ENCODE data around the gene PRDM1. TPM values are rescaled to one million over a fixed set of nuclear protein-coding genes. Genes with fewer than 3 reads are reported as not detected.
"Not testable (repeated sequence)": the region's sequence is repeated elsewhere in the genome, so short reads cannot be mapped to it uniquely, and the experiment has no call there.

Gene PRDM1
- total RNA-seq, 1 experiment from 2014 or later: 2.9 TPM

DNA sequence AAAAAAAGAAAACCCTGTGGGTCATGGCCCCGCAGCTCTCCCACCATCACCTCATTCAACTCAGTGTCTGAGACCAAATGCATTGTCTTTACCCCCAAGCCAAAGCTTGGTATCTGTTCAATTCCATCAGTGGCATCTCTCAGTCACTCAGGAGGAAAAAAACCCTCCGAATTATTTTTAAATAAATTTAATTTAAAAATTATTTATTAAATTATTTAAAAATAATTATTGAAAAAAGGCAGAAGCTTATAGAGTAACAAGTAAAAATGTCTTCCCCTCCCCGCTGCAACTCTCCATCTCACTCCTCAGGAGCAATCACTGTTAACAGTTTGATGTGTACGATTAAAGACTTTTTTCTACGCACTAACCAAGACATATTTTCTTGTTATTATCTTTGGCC, 50.7 kb downstream of the PRDM1 start:
- DNase-seq (ENCODE audit: low read depth): no peak

DNA sequence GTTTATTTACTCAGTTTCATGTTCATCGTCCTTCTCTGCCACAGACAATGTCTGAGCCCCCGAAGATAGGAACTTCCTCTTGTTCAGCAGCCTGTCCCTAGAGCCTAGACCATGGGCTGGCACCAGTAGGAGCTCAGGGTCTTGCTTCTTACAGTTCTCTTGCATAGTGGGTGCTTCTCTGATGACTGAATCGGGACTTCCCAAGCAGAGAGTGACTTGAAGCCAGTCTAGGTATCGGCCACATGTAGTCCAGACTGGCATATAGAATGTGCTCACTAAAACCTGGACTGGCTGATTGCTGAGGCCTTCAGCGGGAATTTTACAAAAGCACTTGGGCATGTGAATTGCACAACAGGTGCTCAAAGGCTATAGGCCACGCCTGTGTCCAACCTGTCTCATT, 52.0 kb downstream of the PRDM1 start:
- no peak for DNase-seq (ENCODE audit: low read depth)

GRCh38 chr6:106141441-106142237, 55.5 kb downstream of the PRDM1 start:
- DNase-seq (ENCODE audit: low read depth): no peak

- DNase-seq (ENCODE audit: low read depth): no peak
Observed at GRCh38 chr6:106142876-106143431, 56.8 kb downstream of the PRDM1 start.

- DNase-seq (ENCODE audit: low read depth): no peak
Observed at GRCh38 chr6:106143665-106144064, 57.5 kb downstream of the PRDM1 start.

GRCh38 chr6:106145144-106145543, 59.0 kb downstream of the PRDM1 start:
- no peak for DNase-seq (ENCODE audit: low read depth)

DNA sequence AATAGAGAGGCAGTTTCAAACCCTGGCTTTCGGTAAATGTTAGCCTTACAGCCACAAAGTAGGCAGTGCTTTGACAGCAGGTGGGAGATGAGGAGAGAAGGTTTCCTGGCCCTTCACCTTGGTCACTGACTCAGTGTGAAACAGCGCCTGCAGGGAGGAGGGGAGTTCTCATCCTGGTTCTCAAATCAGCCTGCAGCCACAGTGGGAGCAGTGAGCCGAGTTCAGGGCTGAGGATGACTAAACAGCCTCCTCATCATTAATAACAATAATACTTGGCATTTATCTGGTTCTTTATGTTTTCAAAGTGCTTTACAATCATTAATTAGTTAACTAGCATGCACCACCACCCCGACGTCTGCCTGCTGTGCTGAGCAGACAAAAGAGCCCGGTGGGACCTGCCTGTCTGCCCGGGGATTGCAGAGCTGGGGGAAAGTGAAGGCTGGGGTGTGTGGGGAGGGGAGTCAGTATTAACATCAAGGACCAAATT, 59.6 kb downstream of the PRDM1 start:
- no peak for DNase-seq (ENCODE audit: low read depth)

DNA sequence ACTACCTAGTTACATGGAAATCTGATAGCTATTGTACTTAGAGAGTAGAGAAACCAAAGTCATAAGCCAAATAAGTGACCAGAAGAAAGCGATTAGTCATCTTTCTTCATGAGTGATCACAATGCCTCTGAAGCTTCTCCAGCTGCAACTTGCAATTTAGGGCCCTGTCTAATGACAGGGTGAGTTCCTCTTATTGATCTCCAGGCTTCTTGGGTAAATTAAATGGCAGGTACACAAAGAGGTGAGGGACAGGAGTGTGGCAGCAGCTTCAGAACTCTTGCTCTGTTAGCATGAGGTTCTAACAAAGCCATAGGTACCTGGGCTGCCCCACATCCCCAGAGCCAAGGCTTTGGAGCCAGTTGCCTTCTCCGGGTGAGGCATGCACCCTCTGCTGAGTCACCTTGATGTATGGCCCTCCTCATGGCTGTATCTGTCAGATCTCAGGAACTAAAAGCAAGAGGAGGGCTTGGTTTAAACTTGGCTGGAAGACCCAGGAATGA, 60.8 kb downstream of the PRDM1 start:
- no peak for DNase-seq (ENCODE audit: low read depth)

- no peak for DNase-seq (ENCODE audit: low read depth)
Observed at GRCh38 chr6:106147476-106147875, 61.3 kb downstream of the PRDM1 start.

GRCh38 chr6:106149472-106150069, 63.4 kb downstream of the PRDM1 start:
- no peak for DNase-seq (ENCODE audit: low read depth)

DNA sequence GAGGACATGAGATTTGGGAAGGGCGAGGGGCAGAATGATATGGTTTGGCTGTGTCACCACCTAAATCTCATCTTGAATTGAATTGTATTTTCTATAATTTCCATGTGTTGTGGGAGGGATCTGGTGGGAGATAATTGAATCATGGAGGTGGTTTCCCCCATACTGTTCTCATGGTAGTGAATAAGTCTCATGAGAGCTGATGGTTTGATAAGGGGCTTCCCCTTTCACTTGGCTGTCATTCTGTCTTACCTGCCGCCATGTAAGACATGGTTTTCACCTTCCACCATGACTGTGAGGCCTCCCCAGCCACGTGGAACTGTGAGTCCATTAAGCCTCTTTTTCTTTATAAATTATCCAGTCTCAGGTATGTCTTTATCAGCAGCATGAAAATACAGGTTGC, 66.3 kb downstream of the PRDM1 start:
- DNase-seq (ENCODE audit: low read depth): not testable (repeated sequence)

DNA sequence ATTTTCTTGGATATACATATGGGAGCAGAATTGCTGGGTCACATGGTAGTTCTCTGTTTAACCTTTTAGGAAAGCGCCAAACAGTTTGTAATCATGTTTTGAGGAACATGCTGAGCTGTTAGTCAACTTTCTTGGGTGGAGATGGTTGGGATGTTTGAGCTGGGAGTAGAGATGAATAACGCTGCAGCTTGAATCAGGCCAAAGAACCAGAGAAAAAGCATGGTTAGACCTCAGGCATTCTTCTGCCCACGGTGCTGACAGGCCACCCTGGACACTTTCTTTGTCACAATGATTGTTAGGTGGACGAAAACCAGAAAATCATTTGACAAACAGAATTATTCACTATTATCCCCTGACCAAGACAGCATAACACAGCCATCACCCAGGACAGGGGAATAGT, 66.8 kb downstream of the PRDM1 start:
- DNase-seq (ENCODE audit: low read depth): no peak

DNA sequence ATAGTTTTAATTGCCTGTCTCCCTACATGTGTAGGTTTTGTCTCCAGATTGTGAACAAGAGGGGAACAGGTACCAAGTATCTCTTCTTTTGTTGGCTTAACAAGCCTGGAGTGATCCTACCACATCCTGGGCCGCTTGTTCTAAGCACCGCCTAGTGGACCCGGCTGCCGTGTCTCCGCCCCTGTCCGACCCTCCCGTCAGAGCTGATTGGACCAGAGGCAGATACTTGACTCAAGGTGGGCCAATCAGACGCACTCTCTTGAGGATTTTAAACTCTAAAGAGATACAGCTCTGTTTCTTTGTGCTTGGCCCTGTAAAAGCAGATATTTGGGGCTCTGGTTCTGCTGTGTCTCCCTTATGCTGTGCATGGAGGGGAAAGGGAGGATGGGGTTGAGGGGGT, 68.2 kb downstream of the PRDM1 start:
- no peak for DNase-seq (ENCODE audit: low read depth)

DNA sequence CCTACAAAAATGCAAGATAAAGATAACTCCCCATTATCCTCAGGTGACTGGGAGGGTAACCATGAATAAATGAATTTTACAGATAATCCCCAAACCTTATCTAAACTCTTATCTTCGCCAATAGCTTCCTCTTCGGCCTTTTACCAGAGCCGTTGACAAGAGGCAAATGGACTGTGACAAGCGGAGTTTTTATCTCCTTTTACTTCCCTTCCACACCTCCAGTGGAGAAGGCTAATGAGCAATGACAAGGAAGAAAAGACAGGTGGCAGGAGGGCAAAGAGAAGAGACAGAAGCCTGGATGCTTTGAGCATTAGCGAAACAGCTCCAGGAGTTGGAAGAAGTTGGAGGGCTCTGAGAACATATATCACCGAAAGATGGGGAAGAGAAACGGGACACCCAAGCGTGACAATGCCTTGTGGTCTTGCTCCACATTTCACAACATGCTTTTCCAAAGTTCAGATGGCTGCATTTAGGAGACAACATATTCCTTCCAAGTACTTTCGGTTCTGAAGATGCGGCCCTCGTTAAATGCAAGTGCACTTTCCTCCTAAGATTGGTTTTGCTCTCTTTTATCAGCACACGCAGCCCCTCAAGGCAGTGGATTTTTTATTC, 69.2 kb downstream of the PRDM1 start:
- DNase-seq (ENCODE audit: low read depth): no peak

GRCh38 chr6:106156413-106156812, 70.3 kb downstream of the PRDM1 start:
- no peak for DNase-seq (ENCODE audit: low read depth)

- no peak for DNase-seq (ENCODE audit: low read depth)
Observed at GRCh38 chr6:106156863-106157262, 70.7 kb downstream of the PRDM1 start.

- DNase-seq (ENCODE audit: low read depth): no peak
Observed at GRCh38 chr6:106158816-106159215, 72.7 kb downstream of the PRDM1 start.

Other genes with a start within 250 kb of the PRDM1 start
- 49.6 and 72.6 TPM in 2 replicates for gene ATG5, start 239.4 kb downstream of the PRDM1 start, total RNA-seq (2014; rRNA removed; shearing (Covaris generic))